ENCODE data around the gene PRKAR1B.

Gene PRKAR1B

GRCh38 chr7:699476-700170 lies 27.5 kb downstream of the PRKAR1B start:
- no peaks in the 10 kb centered on the region for H3K27me3 ChIP-seq (replicated peaks; ENCODE audit: control insufficient read depth, insufficient read depth, low read length)
- H3K36me3 ChIP-seq (ENCODE audit: control insufficient read depth, insufficient read depth, low read length, severe bottlenecking), result no peaks in the 10 kb centered on the region
- DNase-seq (ENCODE audit: low read depth), result no peak
- H3K9ac ChIP-seq (ENCODE audit: low read length), result no peak overlapping the region
- no peaks in the 10 kb centered on the region for H3K4me1 ChIP-seq (ENCODE audit: control insufficient read depth, insufficient read depth, low read length)
- H3K9me3 ChIP-seq (ENCODE audit: control insufficient read depth, low read length), result peaks cover 5% of the 10 kb centered on the region
- H3K4me3 ChIP-seq (ENCODE audit: low read length), result no peak overlapping the region

GRCh38 chr7:698515-699475 lies 28.3 kb downstream of the PRKAR1B start:
- Histone ChIP-seq H3K27me3 (replicated peaks; ENCODE audit: control insufficient read depth, insufficient read depth, low read length) (no peaks in the 10 kb centered on the region), H3K9me3 (ENCODE audit: control insufficient read depth, low read length) (peaks cover 5% of the 10 kb centered on the region), H3K36me3 (ENCODE audit: control insufficient read depth, insufficient read depth, low read length, severe bottlenecking) (no peaks in the 10 kb centered on the region), H3K9ac (ENCODE audit: low read length) (no peak overlapping the region), H3K4me3 (ENCODE audit: low read length) (no peak overlapping the region), H3K4me1 (ENCODE audit: control insufficient read depth, insufficient read depth, low read length) (no peaks in the 10 kb centered on the region)
- DNase-seq (ENCODE audit: low read depth), result no peak

DNA sequence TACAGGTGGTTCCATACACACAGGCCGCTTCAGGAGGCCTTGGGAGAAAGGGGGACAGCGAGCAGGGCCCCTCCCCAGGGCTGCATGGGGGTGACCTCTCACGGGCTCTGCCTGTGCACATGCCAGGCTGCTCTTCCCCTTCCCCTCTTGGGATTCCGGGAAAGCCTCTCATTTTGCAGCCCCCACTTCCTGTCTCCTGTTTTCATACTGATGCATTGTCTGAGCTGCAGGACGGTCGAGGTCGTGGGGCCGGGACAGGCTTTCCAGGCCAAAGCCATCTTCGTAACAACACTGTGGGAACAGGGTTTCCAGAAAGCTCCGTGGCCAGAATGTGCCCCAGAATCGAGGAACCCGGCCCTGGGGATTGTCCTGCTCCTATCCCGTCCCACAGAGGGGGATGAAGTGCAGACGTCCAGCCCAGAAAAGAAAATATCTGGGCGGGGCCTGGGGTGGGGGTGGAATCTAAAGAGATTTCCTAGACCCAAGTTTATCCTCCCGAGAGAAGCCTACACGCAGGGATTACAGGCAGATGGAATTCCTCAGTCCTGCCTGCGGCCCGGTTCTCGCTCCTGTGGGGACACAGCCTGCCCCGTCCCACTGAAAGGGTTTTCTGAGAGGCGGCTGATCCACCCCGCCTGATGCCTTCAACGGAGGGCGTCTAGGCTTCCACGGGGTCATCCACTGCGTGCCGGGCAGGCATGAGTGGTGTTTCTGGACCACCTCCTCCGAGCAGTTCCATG lies 30.1 kb downstream of the PRKAR1B start:
- DNase-seq (ENCODE audit: low read depth), result no peak
- Histone ChIP-seq H3K9ac (ENCODE audit: low read length) (no peak overlapping the region), H3K4me3 (ENCODE audit: low read length) (no peak overlapping the region), H3K36me3 (ENCODE audit: control insufficient read depth, insufficient read depth, low read length, severe bottlenecking) (no peaks in the 10 kb centered on the region), H3K9me3 (ENCODE audit: control insufficient read depth, low read length) (no peaks in the 10 kb centered on the region), H3K4me1 (ENCODE audit: control insufficient read depth, insufficient read depth, low read length) (no peaks in the 10 kb centered on the region), H3K27me3 (replicated peaks; ENCODE audit: control insufficient read depth, insufficient read depth, low read length) (no peaks in the 10 kb centered on the region)

- no peaks in the 10 kb centered on the region for H3K9me3 ChIP-seq (ENCODE audit: control insufficient read depth, low read length)
- no peaks in the 10 kb centered on the region for H3K36me3 ChIP-seq (ENCODE audit: control insufficient read depth, insufficient read depth, low read length, severe bottlenecking)
- no peaks in the 10 kb centered on the region for H3K4me1 ChIP-seq (ENCODE audit: control insufficient read depth, insufficient read depth, low read length)
- DNase-seq (ENCODE audit: low read depth), result no peak
- no peaks in the 10 kb centered on the region for H3K27me3 ChIP-seq (replicated peaks; ENCODE audit: control insufficient read depth, insufficient read depth, low read length)
- H3K9ac ChIP-seq (ENCODE audit: low read length), result no peak overlapping the region
- no peak overlapping the region for H3K4me3 ChIP-seq (ENCODE audit: low read length)
Observed at GRCh38 chr7:696426-696811, 30.7 kb downstream of the PRKAR1B start.

- no peak overlapping the region for H3K4me3 ChIP-seq (ENCODE audit: low read length)
- peaks cover 8% of the 10 kb centered on the region for H3K9me3 ChIP-seq (ENCODE audit: control insufficient read depth, low read length)
- no peak overlapping the region for H3K9ac ChIP-seq (ENCODE audit: low read length)
- DNase-seq (ENCODE audit: low read depth), result no peak
- H3K36me3 ChIP-seq (ENCODE audit: control insufficient read depth, insufficient read depth, low read length, severe bottlenecking), result no peaks in the 10 kb centered on the region
- H3K27me3 ChIP-seq (replicated peaks; ENCODE audit: control insufficient read depth, insufficient read depth, low read length), result no peaks in the 10 kb centered on the region
- no peaks in the 10 kb centered on the region for H3K4me1 ChIP-seq (ENCODE audit: control insufficient read depth, insufficient read depth, low read length)
Observed at GRCh38 chr7:693280-693679, 33.8 kb downstream of the PRKAR1B start.

DNA sequence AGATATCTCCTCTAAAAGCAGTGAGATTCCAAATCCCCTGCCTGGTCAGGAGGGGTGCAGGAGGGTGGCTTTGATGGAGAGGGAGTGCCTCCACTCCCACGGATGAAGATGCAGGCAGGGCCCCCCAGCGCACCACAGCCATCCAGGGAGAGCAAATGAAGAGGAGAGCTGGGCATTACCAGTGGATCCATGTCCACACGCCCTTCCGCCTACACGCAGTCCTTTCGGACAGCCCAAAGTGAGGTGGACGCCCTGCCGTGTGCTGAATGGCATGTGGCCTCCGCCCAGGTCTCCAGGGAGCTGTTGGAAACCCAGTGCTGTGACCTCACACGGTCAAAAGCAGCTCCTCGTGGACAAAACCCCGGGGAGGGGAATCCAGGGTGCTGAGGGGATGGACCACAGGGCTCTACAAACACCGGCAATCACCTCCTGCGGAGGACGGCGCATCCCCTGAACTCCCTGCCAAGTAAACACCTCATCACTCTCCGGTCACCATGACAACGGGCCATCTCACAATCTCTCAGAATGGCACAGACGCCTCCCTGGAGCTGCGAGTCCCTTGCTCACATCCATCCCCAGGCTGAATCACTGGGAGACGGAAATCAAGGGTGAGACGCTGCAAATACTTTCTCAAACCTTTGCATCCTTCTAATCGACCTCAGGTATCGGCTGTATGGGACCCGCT lies 35.6 kb downstream of the PRKAR1B start:
- H3K9ac ChIP-seq (ENCODE audit: low read length), result no peak overlapping the region
- no peaks in the 10 kb centered on the region for H3K27me3 ChIP-seq (replicated peaks; ENCODE audit: control insufficient read depth, insufficient read depth, low read length)
- DNase-seq (ENCODE audit: low read depth), result no peak
- peaks cover 23% of the 10 kb centered on the region for H3K9me3 ChIP-seq (ENCODE audit: control insufficient read depth, low read length)
- no peaks in the 10 kb centered on the region for H3K36me3 ChIP-seq (ENCODE audit: control insufficient read depth, insufficient read depth, low read length, severe bottlenecking)
- no peak overlapping the region for H3K4me3 ChIP-seq (ENCODE audit: low read length)
- no peaks in the 10 kb centered on the region for H3K4me1 ChIP-seq (ENCODE audit: control insufficient read depth, insufficient read depth, low read length)

DNA sequence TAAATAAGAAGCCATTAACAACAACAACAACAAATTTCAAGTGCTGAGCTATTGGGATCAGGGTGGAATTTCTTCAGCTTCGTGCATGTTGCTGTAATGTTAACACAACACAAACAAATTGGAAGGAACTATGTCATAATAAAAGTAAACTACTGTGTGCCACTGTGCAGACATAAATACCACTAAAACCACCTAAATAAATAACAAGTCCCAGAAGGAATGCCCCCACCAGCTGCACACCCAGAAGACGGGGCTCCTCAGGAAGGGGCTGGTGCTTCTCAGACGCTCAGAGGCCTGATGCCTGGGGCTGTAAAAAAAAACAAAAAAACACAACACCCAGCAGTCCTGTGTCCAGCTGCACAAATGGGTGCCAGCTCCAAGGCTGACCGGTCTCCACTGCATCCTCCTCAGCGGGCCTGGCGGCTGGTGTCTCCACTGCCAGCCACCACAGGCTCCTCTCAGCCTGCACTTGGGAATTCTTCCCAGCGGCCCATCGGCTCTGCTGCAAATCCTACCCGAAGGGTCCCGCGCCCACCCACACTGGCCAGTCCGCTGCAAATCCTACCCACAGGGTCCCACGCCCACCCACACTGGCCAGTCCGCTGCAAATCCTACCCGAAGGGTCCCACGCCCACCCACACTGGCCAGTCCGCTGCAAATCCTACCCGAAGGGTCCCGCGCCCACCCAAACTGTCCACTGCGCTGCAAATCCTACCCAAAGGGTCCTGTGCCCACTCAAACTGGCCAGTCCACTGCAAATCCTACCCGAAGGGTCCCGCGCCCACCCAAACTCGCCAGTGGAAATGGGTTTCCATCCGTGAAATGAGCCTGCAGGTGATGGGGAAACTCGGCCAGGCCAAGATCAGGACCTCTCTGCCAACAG lies 36.4 kb downstream of the PRKAR1B start:
- no peaks in the 10 kb centered on the region for H3K4me1 ChIP-seq (ENCODE audit: control insufficient read depth, insufficient read depth, low read length)
- no peak overlapping the region for H3K4me3 ChIP-seq (ENCODE audit: low read length)
- peaks cover 31% of the 10 kb centered on the region for H3K9me3 ChIP-seq (ENCODE audit: control insufficient read depth, low read length)
- no peak overlapping the region for H3K9ac ChIP-seq (ENCODE audit: low read length)
- no peaks in the 10 kb centered on the region for H3K27me3 ChIP-seq (replicated peaks; ENCODE audit: control insufficient read depth, insufficient read depth, low read length)
- DNase-seq (ENCODE audit: low read depth), result no peak
- no peaks in the 10 kb centered on the region for H3K36me3 ChIP-seq (ENCODE audit: control insufficient read depth, insufficient read depth, low read length, severe bottlenecking)

DNA sequence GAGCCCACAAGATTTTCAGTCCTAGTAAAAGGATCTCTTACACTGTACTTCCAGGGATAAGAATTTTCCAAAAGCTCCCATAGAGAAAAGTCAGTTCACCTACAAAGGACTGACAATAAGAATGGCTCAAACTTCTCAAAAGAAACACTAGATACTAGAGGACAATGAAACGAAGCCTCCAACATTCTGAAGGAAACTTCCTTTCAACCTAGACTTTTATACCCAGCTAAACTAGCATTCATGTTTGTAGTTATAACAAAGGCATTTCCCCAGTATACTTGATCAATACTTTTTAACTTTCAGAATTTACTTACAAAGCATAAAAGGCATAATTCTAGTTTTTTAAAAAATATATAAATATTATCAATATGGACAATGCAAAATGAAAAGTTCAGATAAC lies 41.5 kb downstream of the PRKAR1B start:
- no peak for DNase-seq (ENCODE audit: low read depth)
- H3K4me3 ChIP-seq (ENCODE audit: low read length), result no peak overlapping the region
- no peaks in the 10 kb centered on the region for H3K36me3 ChIP-seq (ENCODE audit: control insufficient read depth, insufficient read depth, low read length, severe bottlenecking)
- peaks cover 40% of the 10 kb centered on the region for H3K9me3 ChIP-seq (ENCODE audit: control insufficient read depth, low read length)
- no peaks in the 10 kb centered on the region for H3K4me1 ChIP-seq (ENCODE audit: control insufficient read depth, insufficient read depth, low read length)
- H3K9ac ChIP-seq (ENCODE audit: low read length), result no peak overlapping the region
- H3K27me3 ChIP-seq (replicated peaks; ENCODE audit: control insufficient read depth, insufficient read depth, low read length), result no peaks in the 10 kb centered on the region

GRCh38 chr7:684416-684815 lies 42.7 kb downstream of the PRKAR1B start:
- Histone ChIP-seq H3K27me3 (replicated peaks; ENCODE audit: control insufficient read depth, insufficient read depth, low read length) (no peaks in the 10 kb centered on the region), H3K4me3 (ENCODE audit: low read length) (no peak overlapping the region), H3K36me3 (ENCODE audit: control insufficient read depth, insufficient read depth, low read length, severe bottlenecking) (no peaks in the 10 kb centered on the region), H3K9ac (ENCODE audit: low read length) (no peak overlapping the region), H3K4me1 (ENCODE audit: control insufficient read depth, insufficient read depth, low read length) (no peaks in the 10 kb centered on the region), H3K9me3 (ENCODE audit: control insufficient read depth, low read length) (peaks cover 40% of the 10 kb centered on the region)
- no peak for DNase-seq (ENCODE audit: low read depth)

- no peak overlapping the region for H3K4me3 ChIP-seq (ENCODE audit: low read length)
- no peak overlapping the region for H3K9ac ChIP-seq (ENCODE audit: low read length)
- no peak for DNase-seq (ENCODE audit: low read depth)
- H3K9me3 ChIP-seq (ENCODE audit: control insufficient read depth, low read length), result peaks cover 36% of the 10 kb centered on the region
- H3K4me1 ChIP-seq (ENCODE audit: control insufficient read depth, insufficient read depth, low read length), result no peaks in the 10 kb centered on the region
- H3K27me3 ChIP-seq (replicated peaks; ENCODE audit: control insufficient read depth, insufficient read depth, low read length), result no peaks in the 10 kb centered on the region
- H3K36me3 ChIP-seq (ENCODE audit: control insufficient read depth, insufficient read depth, low read length, severe bottlenecking), result no peaks in the 10 kb centered on the region
Observed at GRCh38 chr7:683526-684205, 43.4 kb downstream of the PRKAR1B start.

Data from adipocyte (in vitro differentiated cells).